Measurements from ENCODE around the gene TEAD1. TPM values are rescaled to one million over a fixed set of nuclear protein-coding genes. Genes with fewer than 3 reads are reported as not detected.

Gene TEAD1
- total and polyA plus RNA-seq, 9 donors: 20.0 to 84.1 (median 67.6) TPM

DNA sequence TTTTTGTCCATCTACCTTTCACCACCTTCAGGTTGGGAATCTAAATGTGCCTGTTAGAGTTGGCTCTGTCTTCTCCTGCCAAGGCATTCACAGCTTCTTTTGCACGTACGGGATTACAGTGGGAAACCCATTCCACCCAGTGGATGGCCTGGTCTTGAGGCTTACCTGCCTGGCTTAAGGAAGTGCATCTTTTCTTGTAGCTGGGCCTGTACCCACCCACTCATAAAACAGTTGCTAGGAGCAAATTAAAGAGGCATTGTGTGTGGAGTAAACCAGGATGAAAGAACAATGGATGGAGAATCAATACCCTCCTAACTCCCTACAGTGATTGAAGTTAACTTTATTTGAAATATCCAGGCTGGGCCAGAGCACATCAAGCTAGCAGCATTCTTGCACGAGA lies 71.6 kb downstream of the TEAD1 start:
- WGBS, 3 donors: 58 to 73% (median 70%) methylated on average over 3 of the region's 3 CpGs
- Histone ChIP-seq H3K9me3 (no peaks in the 10 kb centered on the region), H3K4me1 (ENCODE audit: insufficient read depth) (peaks cover 12% of the 10 kb centered on the region), H3K27me3 (no peaks in the 10 kb centered on the region), H3K36me3 (no peaks in the 10 kb centered on the region), H3K27ac (peak overlapping the region in 1 of 2 donors; percentile 26), H3K4me3 (no peak overlapping the region)
- DNase-seq: no peak
- intact Hi-C loops (cut with DNase I): no loop called here
- TF ChIP-seq EP300 (IDR thresholded peaks at IDR 0.05) (no peak), POLR2A (IDR thresholded peaks at IDR 0.05) (no peak)
- TF ChIP-seq, protein P1, sequence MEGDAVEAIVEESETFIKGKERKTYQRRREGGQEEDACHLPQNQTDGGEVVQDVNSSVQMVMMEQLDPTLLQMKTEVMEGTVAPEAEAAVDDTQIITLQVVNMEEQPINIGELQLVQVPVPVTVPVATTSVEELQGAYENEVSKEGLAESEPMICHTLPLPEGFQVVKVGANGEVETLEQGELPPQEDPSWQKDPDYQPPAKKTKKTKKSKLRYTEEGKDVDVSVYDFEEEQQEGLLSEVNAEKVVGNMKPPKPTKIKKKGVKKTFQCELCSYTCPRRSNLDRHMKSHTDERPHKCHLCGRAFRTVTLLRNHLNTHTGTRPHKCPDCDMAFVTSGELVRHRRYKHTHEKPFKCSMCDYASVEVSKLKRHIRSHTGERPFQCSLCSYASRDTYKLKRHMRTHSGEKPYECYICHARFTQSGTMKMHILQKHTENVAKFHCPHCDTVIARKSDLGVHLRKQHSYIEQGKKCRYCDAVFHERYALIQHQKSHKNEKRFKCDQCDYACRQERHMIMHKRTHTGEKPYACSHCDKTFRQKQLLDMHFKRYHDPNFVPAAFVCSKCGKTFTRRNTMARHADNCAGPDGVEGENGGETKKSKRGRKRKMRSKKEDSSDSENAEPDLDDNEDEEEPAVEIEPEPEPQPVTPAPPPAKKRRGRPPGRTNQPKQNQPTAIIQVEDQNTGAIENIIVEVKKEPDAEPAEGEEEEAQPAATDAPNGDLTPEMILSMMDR (IDR thresholded peaks at IDR 0.05): no peak

DNA sequence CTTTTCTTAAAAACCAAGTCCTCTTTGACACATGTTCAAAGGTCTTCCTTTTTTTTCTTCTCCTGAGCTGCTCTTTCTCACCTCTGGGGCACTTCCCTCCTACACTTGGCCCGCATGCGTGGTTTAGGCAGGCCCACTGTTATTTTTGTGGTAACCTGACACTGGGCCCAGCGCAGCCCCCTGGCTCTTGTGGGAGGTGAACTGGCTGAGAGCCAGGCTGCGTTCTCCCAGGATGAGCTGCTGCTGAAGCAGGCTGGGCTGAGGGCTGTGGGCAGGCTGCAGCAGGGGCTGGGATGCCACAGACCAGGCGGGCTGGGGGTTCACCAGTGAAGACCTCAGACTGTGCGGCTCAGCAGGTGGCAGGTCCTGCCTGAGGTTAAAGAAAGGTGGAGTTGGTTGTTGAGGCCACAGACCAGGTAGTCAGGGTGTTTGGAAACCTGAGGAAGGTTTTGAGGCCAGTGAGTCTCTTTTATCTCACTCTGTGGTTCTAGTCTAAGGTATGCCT lies 72.4 kb downstream of the TEAD1 start:
- Histone ChIP-seq H3K27me3 (no peaks in the 10 kb centered on the region), H3K4me3 (no peak overlapping the region), H3K27ac (peak overlapping the region in 1 of 2 donors; percentile 56), H3K4me1 (ENCODE audit: insufficient read depth) (peaks cover 12% of the 10 kb centered on the region), H3K9me3 (no peaks in the 10 kb centered on the region), H3K36me3 (no peaks in the 10 kb centered on the region)
- TF ChIP-seq, protein P1 (IDR thresholded peaks at IDR 0.05): peak in 1 of 3 donors; percentile 8
- no peak for TF ChIP-seq POLR2A (IDR thresholded peaks at IDR 0.05)
- intact Hi-C loops (cut with DNase I): no loop called here
- DNase-seq: peak; percentile 86 to 95 (median 93)
- 1 to 10% (median 6%) methylated on average over 6 of the region's 6 CpGs for WGBS, 3 donors

DNA sequence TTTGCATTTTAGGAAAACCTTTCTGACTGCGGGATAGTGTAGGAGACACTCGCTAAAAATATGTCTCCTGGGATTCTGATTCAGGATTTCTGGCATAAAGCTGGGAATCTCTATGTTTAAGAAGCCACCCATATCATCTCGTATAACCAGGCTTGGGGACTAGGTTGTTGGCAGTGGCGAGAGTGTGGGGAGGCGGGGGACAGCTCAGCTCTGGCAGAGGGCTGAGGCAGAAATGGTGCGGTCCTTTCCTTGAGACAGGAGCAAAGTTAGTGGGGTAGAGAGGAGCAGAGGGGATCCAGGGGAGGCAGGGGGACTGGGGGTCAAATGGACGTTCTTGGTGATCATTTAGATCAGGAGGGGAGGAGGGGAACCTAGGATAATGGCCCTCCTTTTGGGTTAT lies 74.3 kb downstream of the TEAD1 start:
- H3K4me1 ChIP-seq (ENCODE audit: insufficient read depth): peaks cover 10% of the 10 kb centered on the region

DNA sequence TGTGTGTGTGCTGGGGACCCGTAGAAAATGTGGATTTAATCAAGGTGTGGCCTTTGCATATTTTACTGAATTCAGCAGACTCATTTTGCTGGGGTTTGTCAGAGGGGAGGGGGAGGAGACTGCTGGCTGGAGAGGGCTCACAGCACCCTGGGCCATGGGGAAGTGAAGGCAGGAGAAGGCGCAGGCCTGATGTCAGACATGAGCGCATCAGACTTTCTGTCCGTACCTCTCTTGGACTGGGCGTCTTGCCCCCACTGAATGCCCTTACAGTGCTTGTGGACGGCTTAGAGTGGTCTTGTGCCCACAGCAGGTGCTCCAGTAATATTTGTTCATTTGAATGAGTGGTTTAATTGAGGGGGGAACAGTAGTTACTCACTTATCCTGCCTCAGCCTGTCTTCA lies 75.2 kb downstream of the TEAD1 start:
- DNase-seq: no peak
- TF ChIP-seq, protein P1 (IDR thresholded peaks at IDR 0.05): no peak
- TF ChIP-seq EP300 (IDR thresholded peaks at IDR 0.05) (no peak), POLR2A (IDR thresholded peaks at IDR 0.05) (no peak)
- intact Hi-C loops (cut with DNase I): no loop called here
- no peak overlapping the region for H3K4me3 ChIP-seq
- WGBS, 3 donors: 94 to 95% (median 95%) methylated on average over 6 of the region's 6 CpGs
- no peak overlapping the region for H3K27ac ChIP-seq
- H3K4me1 ChIP-seq (ENCODE audit: insufficient read depth): peaks cover 10% of the 10 kb centered on the region
- no peaks in the 10 kb centered on the region for H3K27me3 ChIP-seq
- H3K36me3 ChIP-seq: no peaks in the 10 kb centered on the region
- no peaks in the 10 kb centered on the region for H3K9me3 ChIP-seq

More for the DNA sequence above, 74.3 kb downstream of the TEAD1 start:
- no peak overlapping the region for H3K4me3 ChIP-seq
- no peak for DNase-seq
- no peaks in the 10 kb centered on the region for H3K36me3 ChIP-seq
- TF ChIP-seq POLR2A (IDR thresholded peaks at IDR 0.05): no peak
- TF ChIP-seq, protein P1 (IDR thresholded peaks at IDR 0.05): no peak
- no peak for TF ChIP-seq EP300 (IDR thresholded peaks at IDR 0.05)
- H3K27ac ChIP-seq: no peak overlapping the region
- WGBS, 3 donors: 89 to 97% (median 93%) methylated on average over 7 of the region's 7 CpGs
- H3K9me3 ChIP-seq: no peaks in the 10 kb centered on the region
- intact Hi-C loops (cut with DNase I): no loop called here
- no peaks in the 10 kb centered on the region for H3K27me3 ChIP-seq
